AG04449 (cell line): ENCODE measurements around the gene PTPRG.

Experiments
- CTCF ChIA-PET: fragments of 350-600 bp; formaldehyde crosslinking; extraction: SDS; loops from one replicate; lab custom pipeline; 2021; ENCODE audit warnings: antibody characterized with exemption; lab: Yijun Ruan, JAX
- POLR2A ChIA-PET: fragments of 400-600, 350-600 bp; formaldehyde crosslinking; extraction: SDS; loops from one replicate; lab custom pipeline; 2020; ENCODE audit warnings: antibody characterized with exemption, inconsistent platforms; lab: Yijun Ruan, JAX
- DNase-seq: peaks from one replicate; pipeline ENCODE4 v3.0.0-alpha.2; 2010; ENCODE audit warnings: low read depth, low spot score
- H3K4me3 ChIP-seq: 2 replicates; pipeline ENCODE4 v1.5.1; 2011; ENCODE audit warnings: low read depth, mild to moderate bottlenecking, control low read depth, low read length
- CTCF ChIP-seq: IDR thresholded peaks from one replicate; pipeline ENCODE4 v1.5.1; 2011; ENCODE audit warnings: mild to moderate bottlenecking, moderate library complexity, low read length, control low read depth, inconsistent platforms; ENCODE audit not compliant: insufficient read depth; ENCODE audit errors: missing control alignments

The PTPRG gene

GRCh38 chr3:62199126-62199525 is 637.8 kb downstream of the PTPRG start:
- no peak for DNase-seq
- CTCF ChIA-PET = interaction anchor here (1.2 to 5.7 kb wide), 4 partner anchors 10 to 361 kb away, joined by 3 to 51 read pairs (median 30); no protein-coding TSS in a partner anchor

GRCh38 chr3:62201438-62202035 is 640.2 kb downstream of the PTPRG start:
- POLR2A ChIA-PET = no interaction called here
- CTCF ChIA-PET = interaction anchor here (0.7 to 5.7 kb wide), 31 partner anchors 9 to 1028 kb away, joined by 3 to 51 read pairs (median 4); no protein-coding TSS in a partner anchor
- DNase-seq = no peak
- peak; percentile 43 for TF ChIP-seq CTCF
- H3K4me3 ChIP-seq = no peak overlapping the region

More at GRCh38 chr3:62199126-62199525, 637.8 kb downstream of the PTPRG start:
- no peak overlapping the region for H3K4me3 ChIP-seq
- POLR2A ChIA-PET = no interaction called here
- TF ChIP-seq CTCF = no peak

GRCh38 chr3:62203152-62203551 is 641.8 kb downstream of the PTPRG start:
- POLR2A ChIA-PET = no interaction called here
- DNase-seq = no peak
- TF ChIP-seq CTCF = no peak
- no peak overlapping the region for H3K4me3 ChIP-seq
- CTCF ChIA-PET = interaction anchor here (2.9 to 3.8 kb wide), 3 partner anchors 10 to 356 kb away, joined by 21 to 47 read pairs (median 30); no protein-coding TSS in a partner anchor

GRCh38 chr3:62203561-62203960 is 642.2 kb downstream of the PTPRG start:
- ChIA-PET POLR2A (no interaction called here), CTCF (interaction anchor here (2.3 to 3.2 kb wide), 2 partner anchors 10 to 16 kb away, joined by 9 to 21 read pairs; no protein-coding TSS in a partner anchor)
- DNase-seq = no peak
- no peak overlapping the region for H3K4me3 ChIP-seq
- TF ChIP-seq CTCF = no peak

GRCh38 chr3:62207197-62207596 is 645.8 kb downstream of the PTPRG start:
- no peak for DNase-seq
- POLR2A ChIA-PET = no interaction called here
- CTCF ChIA-PET = no interaction called here
- no peak overlapping the region for H3K4me3 ChIP-seq
- TF ChIP-seq CTCF = no peak

- CTCF ChIA-PET = no interaction called here
- no peak for TF ChIP-seq CTCF
Measured at GRCh38 chr3:62208385-62208784, 647.0 kb downstream of the PTPRG start.

More at GRCh38 chr3:62208385-62208784, 647.0 kb downstream of the PTPRG start:
- no peak overlapping the region for H3K4me3 ChIP-seq
- POLR2A ChIA-PET = no interaction called here
- DNase-seq = no peak
